AG10803 (cell line): ENCODE results near the gene FKRP.
"Not testable (repeated sequence)": the region's sequence is repeated elsewhere in the genome, so short reads cannot be mapped to it uniquely, and the experiment has no call there.

Experiments
- DNase-seq: peaks from one replicate; pipeline ENCODE4 v3.0.0; 2010; ENCODE audit warnings: low read depth
- H3K4me3 ChIP-seq: 2 replicates; pipeline ENCODE4 v1.5.1; 2011; ENCODE audit warnings: mild to moderate bottlenecking, low read length, control low read depth
- CTCF ChIP-seq: conservative IDR thresholded peaks from 2 replicates; pipeline ENCODE4 v1.5.1; 2011; ENCODE audit warnings: mild to moderate bottlenecking, low read length, control low read depth, inconsistent platforms

The FKRP gene

GRCh38 chr19:46710687-46711086 is 35.2 kb upstream of the FKRP start:
- TF ChIP-seq CTCF: no peak
- H3K4me3 ChIP-seq: no peak overlapping the region
- DNase-seq: no peak

GRCh38 chr19:46712768-46713338 is 33.0 kb upstream of the FKRP start:
- H3K4me3 ChIP-seq, DNase-seq: not testable (repeated sequence)

GRCh38 chr19:46713781-46714443 is 31.9 kb upstream of the FKRP start:
- DNase-seq: peak; percentile 78
- H3K4me3 ChIP-seq: peak overlapping the region; percentile 78
- TF ChIP-seq CTCF: no peak

GRCh38 chr19:46714444-46715106 is 31.3 kb upstream of the FKRP start:
- peak overlapping the region; percentile 78 for H3K4me3 ChIP-seq
- TF ChIP-seq CTCF: no peak
- DNase-seq: no peak

GRCh38 chr19:46715620-46715974 is 30.3 kb upstream of the FKRP start:
- DNase-seq: no peak
- TF ChIP-seq CTCF: no peak
- peak overlapping the region; percentile 78 for H3K4me3 ChIP-seq

GRCh38 chr19:46715975-46716671 is 29.7 kb upstream of the FKRP start:
- TF ChIP-seq CTCF: no peak
- DNase-seq: no peak
- H3K4me3 ChIP-seq: peak overlapping the region; percentile 78

- DNase-seq: no peak
- TF ChIP-seq CTCF: no peak
- peak overlapping the region; percentile 78 for H3K4me3 ChIP-seq
Measured at GRCh38 chr19:46716672-46717033, 29.2 kb upstream of the FKRP start.
